Measurements from ENCODE around the gene SLC39A11.

DNA sequence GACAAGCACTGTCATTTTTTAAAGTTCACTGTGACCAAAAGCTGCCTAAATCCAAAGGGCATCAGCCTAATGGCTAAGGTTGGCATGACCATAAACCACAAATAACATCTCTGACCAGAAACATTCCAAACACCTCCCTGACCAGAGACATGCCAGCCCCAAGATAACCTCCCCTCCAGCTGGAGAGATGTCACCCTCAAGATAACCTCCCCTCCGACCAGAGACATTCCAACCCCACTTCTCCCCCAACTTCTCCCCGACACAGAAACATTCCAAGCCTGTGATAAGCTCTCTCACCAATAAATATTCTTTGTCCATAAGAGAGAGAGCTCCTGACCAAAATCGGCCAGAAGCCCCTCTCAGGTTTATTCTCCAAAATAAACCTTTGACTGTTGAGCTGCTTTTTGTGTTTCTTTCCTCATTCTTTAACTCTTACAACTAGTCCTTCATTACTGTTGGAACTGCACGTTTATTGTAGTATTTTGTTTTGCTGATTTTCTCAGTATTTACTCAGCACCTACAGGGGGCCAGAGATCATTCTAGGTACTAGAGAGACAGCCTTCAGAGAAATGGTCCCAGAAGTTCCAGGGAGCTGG, 325.6 kb downstream of the SLC39A11 start:
- TF ChIP-seq POLR2A (IDR thresholded peaks at IDR 0.05) = no peak
- no peak for TF ChIP-seq CTCF (IDR thresholded peaks at IDR 0.05)
